ENCODE results near the gene DEFB119. TPM values are rescaled to one million over a fixed set of nuclear protein-coding genes. Genes with fewer than 3 reads are reported as not detected.
"Not testable (repeated sequence)": the region's sequence is repeated elsewhere in the genome, so short reads cannot be mapped to it uniquely, and the experiment has no call there.

DEFB119 gene
- total and polyA plus RNA-seq, 2 experiments from 2014 or later = not detected

GRCh38 chr20:31374346-31374745, 16.0 kb downstream of the DEFB119 start:
- Histone ChIP-seq H3K27ac (no peak overlapping the region), H3K79me2 (no peaks in the 10 kb centered on the region), H3K27me3 (no peaks in the 10 kb centered on the region), H3K9me3 (ENCODE audit: low read depth) (peaks cover 14% of the 10 kb centered on the region), H3K4me1 (ENCODE audit: insufficient read depth) (no peaks in the 10 kb centered on the region), H3K36me3 (replicated peaks; ENCODE audit: insufficient read depth, low read depth) (no peaks in the 10 kb centered on the region), H3K4me2 (no peak overlapping the region), H4K20me1 (ENCODE audit: insufficient read depth, poor library complexity, severe bottlenecking) (no peaks in the 10 kb centered on the region), H2AFZ (no peak overlapping the region), H3K9me2 (replicated peaks; ENCODE audit: insufficient read depth) (no peaks in the 10 kb centered on the region), H3K4me3 (no peak overlapping the region)
- no peak for TF ChIP-seq EZH2phosphoT487 (IDR thresholded peaks at IDR 0.05; ENCODE audit: low read depth, severe bottlenecking, unreplicated experiment)
- no peak for TF ChIP-seq EZH2 (IDR thresholded peaks at IDR 0.05; ENCODE audit: borderline replicate concordance)
- no peak for TF ChIP-seq CTCF (IDR thresholded peaks at IDR 0.05; ENCODE audit: poor library complexity)
- 60% methylated on average over 2 of the region's 2 CpGs for WGBS (ENCODE audit: low lambda C conversion rate, missing lambda C conversion rate)
- no peak for DNase-seq (ENCODE audit: low spot score)

- H3K9me3 ChIP-seq (ENCODE audit: low read depth) = peaks cover 2% of the 10 kb centered on the region
Observed at GRCh38 chr20:31368301-31368700, 22.1 kb downstream of the DEFB119 start, which contains the start of gene DEFB118. Gene DEFB118, plus strand, starts transcription at chr20:31368601. Its CDS starts 50 bp downstream, at chr20:31368651.

GRCh38 chr20:31364272-31364671, 26.1 kb downstream of the DEFB119 start:
- not testable (repeated sequence) for H4K20me1 ChIP-seq (ENCODE audit: insufficient read depth, poor library complexity, severe bottlenecking); H3K4me3 ChIP-seq; H3K9me2 ChIP-seq (replicated peaks; ENCODE audit: insufficient read depth); H3K4me1 ChIP-seq (ENCODE audit: insufficient read depth); H3K36me3 ChIP-seq (replicated peaks; ENCODE audit: insufficient read depth, low read depth); H3K9me3 ChIP-seq (ENCODE audit: low read depth); H3K4me2 ChIP-seq; H3K27ac ChIP-seq; H3K79me2 ChIP-seq; H2AFZ ChIP-seq; H3K27me3 ChIP-seq; DNase-seq (ENCODE audit: low spot score)
- WGBS (ENCODE audit: low lambda C conversion rate, missing lambda C conversion rate) = 48% methylated on average over 5 of the region's 5 CpGs

More at GRCh38 chr20:31368301-31368700, 22.1 kb downstream of the DEFB119 start, which contains the start of gene DEFB118:
- DNase-seq (ENCODE audit: low spot score) = no peak
- H3K27ac ChIP-seq = no peak within 1 kb of the TSS
- no peak within 1 kb of the TSS for H3K4me2 ChIP-seq
- H3K36me3 ChIP-seq (replicated peaks; ENCODE audit: insufficient read depth, low read depth) = no peaks in the 10 kb centered on the region
- no peaks in the 10 kb centered on the region for H3K27me3 ChIP-seq
- no peak within 1 kb of the TSS for H3K4me3 ChIP-seq
- no peaks in the 10 kb centered on the region for H3K79me2 ChIP-seq
- H3K4me1 ChIP-seq (ENCODE audit: insufficient read depth) = no peaks in the 10 kb centered on the region
- no peaks in the 10 kb centered on the region for H4K20me1 ChIP-seq (ENCODE audit: insufficient read depth, poor library complexity, severe bottlenecking)
- 60% methylated on average over 2 of the region's 2 CpGs for WGBS (ENCODE audit: low lambda C conversion rate, missing lambda C conversion rate)
- H3K9me2 ChIP-seq (replicated peaks; ENCODE audit: insufficient read depth) = no peaks in the 10 kb centered on the region
- TF ChIP-seq EZH2phosphoT487 (IDR thresholded peaks at IDR 0.05; ENCODE audit: low read depth, severe bottlenecking, unreplicated experiment) (no peak), CTCF (IDR thresholded peaks at IDR 0.05; ENCODE audit: poor library complexity) (no peak), EZH2 (IDR thresholded peaks at IDR 0.05; ENCODE audit: borderline replicate concordance) (no peak)
- no peak within 1 kb of the TSS for H2AFZ ChIP-seq

GRCh38 chr20:31363295-31363694, 27.1 kb downstream of the DEFB119 start:
- no peak overlapping the region for H3K27ac ChIP-seq
- no peak overlapping the region for H2AFZ ChIP-seq
- no peak for DNase-seq (ENCODE audit: low spot score)
- no peaks in the 10 kb centered on the region for H3K4me1 ChIP-seq (ENCODE audit: insufficient read depth)
- H4K20me1 ChIP-seq (ENCODE audit: insufficient read depth, poor library complexity, severe bottlenecking) = no peaks in the 10 kb centered on the region
- H3K36me3 ChIP-seq (replicated peaks; ENCODE audit: insufficient read depth, low read depth) = no peaks in the 10 kb centered on the region
- H3K9me2 ChIP-seq (replicated peaks; ENCODE audit: insufficient read depth) = no peaks in the 10 kb centered on the region
- H3K4me2 ChIP-seq = no peak overlapping the region
- no peaks in the 10 kb centered on the region for H3K79me2 ChIP-seq
- WGBS (ENCODE audit: low lambda C conversion rate, missing lambda C conversion rate) = 66% methylated on average over 4 of the region's 4 CpGs
- H3K27me3 ChIP-seq = no peaks in the 10 kb centered on the region
- H3K9me3 ChIP-seq (ENCODE audit: low read depth) = no peaks in the 10 kb centered on the region
- no peak for TF ChIP-seq CTCF (IDR thresholded peaks at IDR 0.05; ENCODE audit: poor library complexity)
- no peak for TF ChIP-seq EZH2phosphoT487 (IDR thresholded peaks at IDR 0.05; ENCODE audit: low read depth, severe bottlenecking, unreplicated experiment)
- no peak for TF ChIP-seq EZH2 (IDR thresholded peaks at IDR 0.05; ENCODE audit: borderline replicate concordance)
- no peak overlapping the region for H3K4me3 ChIP-seq
